Stimulated activated CD8-positive, alpha-beta memory T cell treated with anti-CD3 and anti-CD28 coated beads, Interleukin-4, amount 100 ng/mL, for 4 hours (primary cell): ENCODE measurements around the gene NDUFS6.
"Not testable (repeated sequence)": the region's sequence is repeated elsewhere in the genome, so short reads cannot be mapped to it uniquely, and the experiment has no call there.

Source experiments
- DNase-seq, 2 donors: peaks; one replicate each; pipeline ENCODE4 v3.0.0-alpha.2; 2020; ENCODE audit warnings: low read depth in 2 of 2, low spot score in 1 of 2

NDUFS6 gene

GRCh38 chr5:1781726-1782384 lies 19.4 kb upstream of the NDUFS6 start:
- no peak for DNase-seq

DNA sequence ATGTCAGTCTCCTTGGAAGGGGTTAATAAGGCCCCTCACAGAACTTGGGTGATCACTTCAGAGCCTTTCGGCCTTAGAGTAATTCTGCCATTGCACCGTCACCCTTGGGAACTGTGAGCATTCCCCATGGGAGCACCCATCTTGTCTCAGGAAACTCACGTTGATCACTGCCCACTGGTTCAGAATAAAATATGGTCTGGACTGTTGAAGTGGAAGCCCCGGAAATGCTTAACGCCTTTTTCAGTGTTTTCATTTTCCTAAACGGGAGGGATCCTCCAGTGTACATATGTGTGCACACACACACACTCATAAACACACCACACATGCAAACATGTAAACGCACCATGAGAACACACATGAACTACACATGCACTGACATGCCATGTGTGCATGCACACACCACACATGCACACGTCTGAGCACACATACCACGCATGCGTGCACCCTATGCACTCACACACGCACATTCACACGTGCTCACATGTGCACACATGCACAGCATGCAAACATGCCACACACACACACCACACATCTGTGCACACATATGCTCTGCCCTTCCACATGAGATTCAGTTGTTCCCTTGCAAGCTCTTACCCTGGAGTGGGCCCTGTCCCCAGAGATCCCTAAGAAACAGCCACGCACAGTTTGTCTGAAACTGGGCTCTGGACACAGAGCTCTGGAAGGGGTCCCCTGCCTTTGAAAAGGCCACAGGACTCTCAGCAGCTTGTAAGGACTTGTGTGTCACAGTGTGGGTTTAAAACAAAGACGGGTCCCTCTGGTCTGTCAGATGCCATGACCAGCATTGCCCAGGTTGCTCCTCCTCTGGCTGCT lies 18.6 kb upstream of the NDUFS6 start:
- no peak for DNase-seq

DNA sequence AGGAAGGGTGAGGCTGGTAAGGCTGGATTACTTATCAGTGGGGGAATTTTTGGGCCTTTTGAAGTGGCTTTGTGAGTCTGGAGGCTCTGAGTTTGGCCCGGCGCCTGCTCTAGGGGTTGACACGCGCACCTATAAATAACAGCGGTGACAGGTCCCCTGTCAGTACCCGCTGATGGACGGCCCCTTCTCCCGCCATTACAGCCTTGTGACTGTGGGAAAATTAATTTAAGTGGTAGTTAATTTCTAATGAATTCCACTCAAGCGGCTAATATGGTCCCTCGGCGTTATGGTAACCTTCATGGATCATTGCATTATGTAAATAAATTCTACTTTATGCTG lies 18.0 kb upstream of the NDUFS6 start:
- no peak for DNase-seq

- no peak for DNase-seq
Measured at GRCh38 chr5:1784197-1785050, 16.8 kb upstream of the NDUFS6 start.

DNA sequence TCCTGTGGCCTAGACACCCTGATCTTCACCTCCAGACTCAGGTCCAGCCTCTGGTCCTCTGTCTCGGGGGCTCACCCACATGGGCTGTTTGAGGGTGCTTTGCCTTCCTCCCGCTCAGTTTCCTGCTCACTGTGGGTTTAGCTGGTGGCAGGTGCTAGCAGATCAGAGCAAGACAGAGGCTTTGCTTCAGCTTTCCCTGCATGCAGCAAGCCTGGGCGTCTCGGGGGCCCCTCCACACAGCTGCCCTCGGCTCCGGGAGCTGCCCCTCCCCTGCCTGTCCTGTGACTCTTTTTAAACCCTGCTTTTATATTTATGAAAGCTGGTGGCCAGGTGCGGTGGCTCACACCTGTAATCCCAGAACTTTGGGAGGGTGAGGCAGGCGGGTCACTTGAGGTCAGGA lies 16.1 kb upstream of the NDUFS6 start:
- no peak for DNase-seq

- DNase-seq, result no peak
Measured at GRCh38 chr5:1785984-1786383, 15.2 kb upstream of the NDUFS6 start.

DNA sequence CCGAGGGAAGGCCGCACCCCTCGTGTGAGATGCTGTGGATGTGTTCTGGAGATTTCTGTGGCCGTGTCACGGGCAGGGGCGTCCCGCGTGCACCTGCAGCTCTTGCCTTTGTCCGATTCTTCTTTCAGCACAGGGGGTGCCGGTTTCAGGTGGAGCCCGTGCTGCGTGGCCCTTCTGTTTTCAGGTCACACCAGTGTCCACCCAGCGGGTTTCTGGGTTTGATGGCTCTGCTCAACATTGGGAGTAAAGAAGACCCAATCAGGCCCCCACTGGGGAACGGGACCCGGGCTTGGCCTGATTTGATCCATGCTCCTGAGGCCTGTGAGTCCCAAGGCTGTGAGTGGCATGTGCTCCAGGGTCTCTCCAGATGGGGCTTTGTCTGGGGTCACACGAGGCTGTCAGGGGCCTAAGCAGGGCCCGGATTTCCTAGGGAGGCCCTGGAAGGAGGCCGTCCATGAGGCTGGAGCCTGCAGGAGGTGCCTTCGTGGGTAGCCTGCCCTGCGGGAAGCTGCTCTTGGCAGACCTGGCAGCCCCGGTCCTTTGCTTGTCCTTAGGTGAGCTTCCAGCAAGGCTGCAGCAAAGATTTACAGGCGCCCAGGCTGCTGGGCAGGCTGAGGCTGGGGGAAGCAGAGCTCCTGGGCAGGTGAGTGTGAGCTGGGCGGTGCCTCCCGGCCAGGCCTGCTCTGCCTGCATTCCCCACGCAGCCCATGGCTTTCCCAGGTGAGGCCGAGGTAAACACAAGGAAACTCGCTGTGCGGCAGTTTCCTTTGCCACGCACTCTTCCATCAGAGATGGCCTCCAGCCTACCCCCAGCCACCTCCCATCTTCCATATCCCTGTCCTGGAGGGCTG lies 14.4 kb upstream of the NDUFS6 start:
- no peak for DNase-seq

DNA sequence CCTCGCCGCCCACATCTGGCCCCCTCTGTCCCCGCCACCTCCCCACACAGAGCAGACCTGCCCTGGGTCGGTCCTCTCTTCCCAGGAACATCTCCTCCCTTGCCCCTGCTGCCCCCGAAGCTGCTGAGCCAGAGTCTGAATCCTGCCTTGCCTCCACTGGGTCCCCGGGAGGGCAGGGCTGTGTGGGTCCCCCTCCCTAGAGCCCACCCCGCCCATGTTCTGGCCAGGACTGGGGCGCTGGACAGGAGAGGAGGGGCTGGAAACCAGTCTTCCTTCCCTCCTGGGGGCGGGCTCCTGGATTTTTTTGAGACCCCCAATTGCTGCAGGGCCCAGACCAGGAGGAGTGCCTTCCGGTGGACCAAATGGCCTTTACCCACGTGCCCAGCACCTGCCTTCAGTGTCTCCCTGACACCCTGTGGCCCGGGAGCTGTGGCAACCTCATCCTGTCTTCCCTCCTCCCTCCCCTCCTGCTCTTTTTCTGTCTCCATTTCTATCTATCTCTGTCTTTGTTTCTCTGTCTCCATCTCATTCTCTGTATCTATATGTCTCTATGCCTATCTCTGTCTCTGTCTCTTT lies 13.6 kb upstream of the NDUFS6 start:
- no peak for DNase-seq

DNA sequence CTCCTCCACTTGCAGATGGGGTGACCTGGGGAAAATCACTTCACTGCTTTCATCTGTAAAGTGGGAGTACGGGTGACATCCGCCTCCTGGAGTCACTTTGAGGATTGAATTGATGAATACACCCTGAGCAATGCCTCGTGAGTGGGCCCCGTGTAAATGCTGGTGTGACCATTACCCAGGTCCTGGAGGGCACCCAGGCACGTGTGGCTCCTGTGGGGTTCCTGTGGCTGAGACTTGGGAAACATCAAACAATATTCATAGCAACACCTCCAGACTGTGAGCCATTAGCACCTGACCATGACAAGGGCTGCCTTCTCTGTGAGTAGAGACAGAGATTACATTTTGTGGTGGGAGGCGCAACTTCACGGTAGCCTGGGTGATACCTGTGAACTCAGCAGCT lies 13.0 kb upstream of the NDUFS6 start:
- no peak for DNase-seq

- DNase-seq, result no peak
Measured at GRCh38 chr5:1788828-1789227, 12.4 kb upstream of the NDUFS6 start.

DNA sequence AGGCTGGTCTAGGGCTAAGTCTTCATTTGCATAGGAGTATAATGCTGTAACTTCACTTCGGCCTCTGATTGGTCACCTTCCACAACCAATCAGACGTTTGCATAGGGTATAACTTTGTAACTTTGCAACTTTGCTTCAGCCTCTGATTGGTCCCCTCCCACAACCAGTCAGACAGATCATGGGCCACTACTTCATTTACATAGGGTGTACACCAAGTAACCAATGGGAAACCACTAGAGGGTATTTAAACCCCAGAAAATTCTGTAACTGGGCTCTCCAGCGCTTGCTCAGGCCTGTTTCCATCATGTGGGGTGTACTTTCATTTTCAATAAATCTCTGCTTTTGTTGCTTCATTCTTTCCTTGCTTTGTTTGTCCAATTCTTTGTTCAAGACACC lies 11.8 kb upstream of the NDUFS6 start:
- DNase-seq, result not testable (repeated sequence)

- no peak for DNase-seq
Measured at GRCh38 chr5:1789834-1790471, 11.3 kb upstream of the NDUFS6 start.

DNA sequence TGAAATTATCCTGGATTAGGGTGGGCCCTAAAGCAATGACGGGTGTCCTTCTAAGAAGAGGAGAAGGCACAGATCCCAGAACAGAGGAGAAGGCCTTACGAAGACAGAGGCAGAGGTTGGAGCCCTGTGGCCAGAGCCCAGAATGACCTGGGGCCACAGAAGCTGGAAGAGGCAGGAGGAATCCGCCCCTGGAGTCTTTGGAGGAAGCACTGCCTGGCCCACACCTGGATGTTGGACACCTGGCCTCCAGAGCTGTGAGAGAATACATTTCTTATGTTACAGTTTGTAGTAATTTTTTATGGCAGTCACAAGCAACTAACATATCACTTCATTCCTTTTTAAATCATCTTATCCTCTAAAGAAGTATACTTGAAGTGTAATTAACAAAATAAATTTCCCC lies 10.0 kb upstream of the NDUFS6 start:
- DNase-seq, result no peak

DNA sequence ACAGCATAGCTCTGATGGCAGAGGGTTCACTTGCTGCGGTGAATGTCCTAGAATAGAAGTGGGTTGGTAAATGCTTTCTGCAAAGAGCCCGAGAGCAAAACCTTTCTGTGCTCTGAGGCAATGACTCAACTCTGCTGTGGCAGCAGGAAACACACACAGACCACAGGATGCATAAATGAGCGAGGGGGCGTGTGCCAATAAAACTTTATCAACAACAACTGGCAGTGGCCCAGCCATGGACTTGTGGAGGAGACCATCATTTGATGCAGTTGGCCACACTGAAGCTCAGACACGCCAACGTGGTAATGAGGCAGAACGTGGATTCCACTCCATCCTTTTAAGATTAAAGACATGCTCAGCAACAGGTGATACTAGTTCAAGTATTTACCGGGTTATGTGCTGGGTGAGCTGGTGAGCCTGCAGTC lies 8.4 kb upstream of the NDUFS6 start:
- DNase-seq, result peak; percentile 48 to 66

DNA sequence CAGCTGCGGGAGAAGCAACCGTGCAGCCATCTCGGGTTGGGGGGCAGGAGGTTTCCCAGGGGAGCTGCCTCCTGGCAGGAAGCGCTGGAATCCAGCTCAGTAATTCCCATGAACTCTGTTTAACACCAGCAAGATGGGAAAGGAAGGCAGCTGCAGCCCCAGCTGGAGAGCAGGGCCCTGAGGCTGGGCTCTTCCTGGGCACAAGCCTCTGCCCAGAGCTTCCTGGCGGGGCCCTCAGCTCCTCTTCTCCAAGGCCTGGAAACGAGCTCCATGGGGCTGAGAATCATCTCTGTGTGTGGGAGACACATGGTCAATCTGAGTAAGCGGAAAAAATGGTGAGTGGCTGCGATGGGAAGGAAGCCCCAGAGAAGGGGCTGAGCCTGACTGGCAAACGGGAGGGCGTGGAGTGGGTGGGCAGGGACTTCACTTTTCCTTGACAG lies 7.9 kb upstream of the NDUFS6 start:
- DNase-seq, result no peak

DNA sequence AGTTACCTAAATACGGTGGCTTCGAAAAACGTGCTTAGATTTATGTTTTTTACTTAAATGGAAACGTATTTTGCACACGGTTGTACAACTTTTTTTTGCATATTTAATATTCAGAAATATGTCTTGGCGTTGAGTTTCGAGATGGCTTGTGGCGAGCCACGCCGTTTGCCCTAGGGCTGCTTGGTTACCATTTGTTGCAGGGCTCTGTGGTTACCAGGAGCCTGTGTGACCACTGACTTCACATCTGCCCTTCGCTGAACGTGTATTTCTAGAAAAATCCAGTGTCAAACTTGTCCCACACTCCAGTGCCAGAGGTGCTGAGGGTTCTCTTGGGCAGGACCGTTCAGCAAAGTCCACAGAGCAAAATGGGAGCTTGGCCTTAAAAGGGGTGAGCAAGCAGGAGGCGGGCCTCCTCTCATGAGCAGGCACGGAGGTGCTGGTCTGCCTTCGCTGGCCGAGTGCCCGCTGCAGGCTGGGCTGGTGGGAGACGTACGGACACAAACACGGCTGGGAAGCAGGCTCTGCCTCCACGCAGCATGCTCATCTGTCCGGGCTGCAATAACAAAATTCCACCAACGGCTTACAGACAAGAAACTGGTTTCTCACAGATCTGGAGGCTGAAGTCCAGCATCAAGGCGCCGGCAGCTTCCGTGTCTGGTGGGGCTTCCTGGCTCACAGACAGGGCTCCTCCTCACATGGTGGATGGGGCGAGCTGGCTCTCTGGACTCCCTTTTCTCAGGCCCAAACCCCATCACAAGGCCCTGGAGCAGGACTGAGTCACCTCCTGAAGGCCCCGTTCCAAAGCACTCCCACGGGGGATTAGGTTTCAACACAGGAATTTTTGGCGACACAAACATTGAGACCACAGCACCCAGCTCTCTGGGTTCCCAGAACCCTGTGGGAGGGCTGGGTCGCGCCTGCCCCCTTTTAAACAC lies 7.0 kb upstream of the NDUFS6 start:
- no peak for DNase-seq

- DNase-seq, result no peak
Measured at GRCh38 chr5:1794901-1795290, 6.3 kb upstream of the NDUFS6 start.

- no peak for DNase-seq
Measured at GRCh38 chr5:1795506-1795905, 5.7 kb upstream of the NDUFS6 start.

DNA sequence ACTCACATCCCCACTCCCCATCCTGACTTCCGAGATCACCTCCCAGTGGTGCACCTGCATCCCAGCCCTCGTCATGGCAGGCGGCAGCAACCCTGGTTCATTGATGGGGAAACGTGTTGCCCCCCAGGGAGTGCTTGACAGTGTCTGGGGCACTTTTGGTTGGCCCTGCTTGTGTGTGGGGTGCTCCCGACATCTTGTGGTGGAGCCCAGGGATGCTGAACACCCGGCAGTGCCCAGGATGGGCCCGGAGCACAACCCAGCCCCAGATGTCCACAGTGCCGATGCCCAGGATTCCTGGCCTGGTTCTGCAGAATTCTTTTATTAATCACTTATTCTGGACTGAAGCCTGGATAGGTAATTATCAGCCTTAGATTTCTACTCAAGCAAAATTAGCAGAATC lies 5.3 kb upstream of the NDUFS6 start:
- DNase-seq, result no peak
